WERI-Rb-1 (cell line): ENCODE results near the gene LSM12.

Experiments
- DNase-seq: peaks from one replicate; pipeline ENCODE4 v3.0.0-alpha.2; 2020
- H3K27ac ChIP-seq: fragments of 250-450 bp; sonication (Bioruptor Pico); 2 replicates; pipeline ENCODE4 v1.5.1; 2020; ENCODE audit warnings: mild to moderate bottlenecking, moderate library complexity
- H3K27me3 ChIP-seq: fragments of 250-450 bp; sonication (Bioruptor Pico); 2 replicates; pipeline ENCODE4 v1.5.1; 2021; ENCODE audit warnings: mild to moderate bottlenecking, low read depth, moderate library complexity; ENCODE audit not compliant: insufficient read depth, severe bottlenecking
- H3K36me3 ChIP-seq: fragments of 250-450 bp; sonication (Bioruptor Pico); 2 replicates; pipeline ENCODE4 v1.5.1; 2020; ENCODE audit warnings: mild to moderate bottlenecking, moderate library complexity
- H3K4me3 ChIP-seq: 2 replicates; pipeline ENCODE4 v1.5.1; 2011; ENCODE audit warnings: low read depth, mild to moderate bottlenecking, control low read depth, low read length
- H3K9me3 ChIP-seq: fragments of 250-450 bp; sonication (Bioruptor Pico); 2 replicates; pipeline ENCODE4 v1.5.1; 2021; ENCODE audit warnings: mild to moderate bottlenecking, moderate library complexity; ENCODE audit not compliant: severe bottlenecking
- CTCF ChIP-seq: IDR thresholded peaks from 2 replicates; pipeline ENCODE4 v1.5.1; 2011; ENCODE audit warnings: low read depth, mild to moderate bottlenecking, control low read depth, inconsistent platforms, low read length

Gene LSM12

GRCh38 chr17:44079877-44080821 lies 13.7 kb upstream of the LSM12 start:
- H3K36me3 ChIP-seq: peaks cover 96% of the 10 kb centered on the region
- no peak overlapping the region for H3K27ac ChIP-seq
- TF ChIP-seq CTCF: no peak

GRCh38 chr17:44078412-44078811 lies 11.9 kb upstream of the LSM12 start:
- DNase-seq: no peak
- peak overlapping the region; percentile 11 for H3K27ac ChIP-seq
- no peak for TF ChIP-seq CTCF
- H3K27me3 ChIP-seq: no peaks in the 10 kb centered on the region
- H3K36me3 ChIP-seq: peaks cover 95% of the 10 kb centered on the region
- no peak overlapping the region for H3K4me3 ChIP-seq
- H3K9me3 ChIP-seq: no peaks in the 10 kb centered on the region

More at GRCh38 chr17:44079877-44080821, 13.7 kb upstream of the LSM12 start:
- no peaks in the 10 kb centered on the region for H3K27me3 ChIP-seq
- H3K9me3 ChIP-seq: no peaks in the 10 kb centered on the region
- no peak overlapping the region for H3K4me3 ChIP-seq
- DNase-seq: no peak

- Histone ChIP-seq H3K4me3 (no peak overlapping the region), H3K36me3 (peaks cover 91% of the 10 kb centered on the region), H3K27me3 (no peaks in the 10 kb centered on the region), H3K27ac (peak overlapping the region; percentile 11), H3K9me3 (no peaks in the 10 kb centered on the region)
- TF ChIP-seq CTCF: no peak
- DNase-seq: no peak
These were observed 11.1 kb upstream of the LSM12 start for GRCh38 chr17:44077595-44077909.

GRCh38 chr17:44076716-44077594 lies 10.5 kb upstream of the LSM12 start:
- H3K27ac ChIP-seq: peak overlapping the region; percentile 41
- peaks cover 85% of the 10 kb centered on the region for H3K36me3 ChIP-seq

More at GRCh38 chr17:44076716-44077594, 10.5 kb upstream of the LSM12 start:
- TF ChIP-seq CTCF: no peak
- no peak overlapping the region for H3K4me3 ChIP-seq
- no peak for DNase-seq
- H3K27me3 ChIP-seq: no peaks in the 10 kb centered on the region
- no peaks in the 10 kb centered on the region for H3K9me3 ChIP-seq
